Measurements from ENCODE around the gene MPC1. TPM values are rescaled to one million over a fixed set of nuclear protein-coding genes. Genes with fewer than 3 reads are reported as not detected.
"Not testable (repeated sequence)": the region's sequence is repeated elsewhere in the genome, so short reads cannot be mapped to it uniquely, and the experiment has no call there.

MPC1 gene
- total RNA-seq, 1 experiment from 2014 or later: 22.5 TPM

- not testable (repeated sequence) for DNase-seq (ENCODE audit: low read depth)
Observed at GRCh38 chr6:166345672-166346071, 37.1 kb downstream of the MPC1 start.

DNA sequence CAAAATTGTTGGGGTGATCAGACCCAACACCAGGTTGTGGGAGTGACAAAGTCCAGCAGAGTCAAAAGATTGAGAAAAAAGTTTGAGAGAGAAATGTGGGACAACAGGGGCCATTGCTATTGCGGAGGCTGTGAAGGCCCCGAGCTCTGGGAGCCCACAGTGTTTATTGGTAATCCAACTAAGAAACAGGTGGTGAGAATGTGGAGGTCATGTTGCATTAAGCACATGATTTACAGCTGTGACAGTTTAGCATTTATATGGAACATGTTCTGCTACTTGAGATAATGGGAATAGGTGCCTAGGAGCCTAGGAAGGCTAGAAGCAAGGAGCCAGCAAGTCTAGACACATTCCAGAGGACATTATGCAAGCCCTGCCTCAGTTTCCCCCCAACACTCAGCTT is 37.8 kb downstream of the MPC1 start:
- DNase-seq (ENCODE audit: low read depth): not testable (repeated sequence)

- DNase-seq (ENCODE audit: low read depth): no peak
Observed at GRCh38 chr6:166344240-166344639, 38.5 kb downstream of the MPC1 start.

- no peak for DNase-seq (ENCODE audit: low read depth)
Observed at GRCh38 chr6:166343150-166343487, 39.6 kb downstream of the MPC1 start.

GRCh38 chr6:166342349-166343149 is 40.2 kb downstream of the MPC1 start, which contains the start of gene SFT2D1:
SFT2D1 (minus strand) TSS chr6:166342545; CDS start chr6:166342481, 64 bp downstream.
- peak; percentile 82 for DNase-seq (ENCODE audit: low read depth)

GRCh38 chr6:166341977-166342348 is 40.8 kb downstream of the MPC1 start:
- no peak for DNase-seq (ENCODE audit: low read depth)

DNA sequence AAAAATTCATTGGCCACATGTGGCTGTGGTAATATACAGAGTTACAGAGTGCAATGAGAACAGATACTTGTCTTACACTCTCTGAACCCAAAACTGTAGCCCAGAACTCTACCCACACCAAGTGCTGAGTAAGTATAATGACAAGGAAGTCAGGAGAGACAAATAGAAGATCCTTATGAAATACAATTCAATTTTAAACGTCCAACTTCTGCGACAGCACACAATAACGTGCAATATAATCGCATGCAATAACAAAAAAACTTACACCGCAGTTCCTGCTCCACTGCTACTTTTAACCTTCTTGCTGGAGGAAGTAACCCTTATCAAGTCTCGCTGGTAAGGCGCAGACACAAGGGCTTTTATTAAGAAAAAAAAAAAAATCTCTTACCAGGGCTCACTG is 41.3 kb downstream of the MPC1 start:
- no peak for DNase-seq (ENCODE audit: low read depth)

GRCh38 chr6:166338854-166339253 is 43.9 kb downstream of the MPC1 start:
- no peak for DNase-seq (ENCODE audit: low read depth)

GRCh38 chr6:166336847-166337246 is 45.9 kb downstream of the MPC1 start:
- no peak for DNase-seq (ENCODE audit: low read depth)

GRCh38 chr6:166335378-166336302 is 47.1 kb downstream of the MPC1 start:
- no peak for DNase-seq (ENCODE audit: low read depth)

DNA sequence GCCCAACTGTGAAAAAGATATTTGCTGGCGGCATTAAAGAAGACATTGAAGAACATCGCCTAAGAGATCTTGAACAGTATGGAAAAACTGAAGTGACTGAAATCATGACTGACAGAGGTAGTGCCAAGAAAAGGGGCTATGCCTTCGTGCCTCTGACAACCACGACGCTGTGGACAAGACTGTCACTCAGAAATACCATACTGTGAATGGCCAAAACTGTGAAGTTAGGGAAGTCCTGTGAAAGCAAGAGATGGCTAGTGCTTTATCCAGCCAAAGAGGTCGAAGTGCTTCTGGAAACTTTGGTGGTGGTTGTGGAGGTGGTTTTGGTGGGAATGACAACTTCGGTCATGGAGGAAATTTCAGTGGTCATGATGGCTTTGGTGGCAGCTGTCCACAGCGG is 47.9 kb downstream of the MPC1 start:
- DNase-seq (ENCODE audit: low read depth): no peak

- no peak for DNase-seq (ENCODE audit: low read depth)
Observed at GRCh38 chr6:166333172-166333995, 49.4 kb downstream of the MPC1 start.

GRCh38 chr6:166331503-166332415 is 51.0 kb downstream of the MPC1 start:
- no peak for DNase-seq (ENCODE audit: low read depth)

GRCh38 chr6:166330612-166331011 is 52.1 kb downstream of the MPC1 start:
- no peak for DNase-seq (ENCODE audit: low read depth)

DNA sequence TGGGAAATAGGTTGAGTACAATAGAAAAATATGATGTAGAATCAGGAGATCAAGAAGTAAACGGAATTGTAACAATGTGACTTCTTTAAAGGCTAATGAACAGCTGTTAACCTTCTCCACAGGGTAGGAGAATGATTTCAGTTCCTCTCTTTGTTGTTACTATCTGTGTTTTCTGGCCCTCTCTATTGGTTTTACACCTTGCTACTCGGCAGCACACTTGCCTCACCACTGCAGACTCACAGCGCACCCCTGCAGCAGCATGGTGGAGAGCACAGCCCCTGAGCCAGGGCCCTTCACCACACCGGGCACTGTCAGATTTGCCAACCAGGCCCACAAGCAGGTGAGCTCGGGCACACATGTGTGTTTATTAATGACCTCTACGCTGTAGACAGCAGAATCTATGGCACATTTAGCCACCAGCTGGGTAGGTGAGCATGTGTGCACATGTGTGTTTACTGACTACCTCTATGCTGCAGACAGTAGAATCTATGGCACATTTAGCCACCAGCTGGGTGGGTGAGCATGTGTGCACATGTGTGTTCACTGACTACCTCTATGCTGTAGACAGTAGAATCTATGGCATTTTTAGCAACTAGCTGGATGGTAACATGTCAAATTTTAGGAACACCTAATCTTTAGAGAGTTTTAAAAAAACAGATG is 57.2 kb downstream of the MPC1 start:
- no peak for DNase-seq (ENCODE audit: low read depth)

DNA sequence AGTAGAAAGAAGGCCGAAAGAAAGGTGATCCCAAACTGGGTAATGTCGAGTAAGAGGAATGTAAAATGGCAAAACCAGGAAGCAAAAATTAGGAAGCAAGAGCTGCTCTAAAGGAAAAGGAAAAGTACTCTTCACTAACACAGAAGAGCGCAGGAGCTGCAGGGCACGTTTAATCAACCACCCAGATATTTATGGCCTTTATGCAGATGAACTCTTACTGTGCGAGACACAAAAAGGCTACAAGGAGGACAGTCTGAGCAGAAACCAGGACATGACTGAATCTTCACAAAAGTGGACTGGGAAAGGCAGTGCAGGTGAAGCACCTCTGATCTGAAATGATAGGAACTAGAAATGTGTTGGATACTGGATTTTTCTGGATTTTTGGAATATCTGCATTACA is 59.3 kb downstream of the MPC1 start:
- no peak for DNase-seq (ENCODE audit: low read depth)

- no peak for DNase-seq (ENCODE audit: low read depth)
Observed at GRCh38 chr6:166318649-166319600, 63.8 kb downstream of the MPC1 start.

GRCh38 chr6:166318227-166318626 is 64.5 kb downstream of the MPC1 start:
- DNase-seq (ENCODE audit: low read depth): peak; percentile 46
